GM19455 (cell line): ENCODE results near the gene TRPC4AP.

Source experiments
- ATAC-seq: cut with Tn5 transposase; IDR thresholded peaks from one replicate; pipeline ENCODE4 v1.9.1; 2021; ENCODE audit not compliant: unreplicated experiment

Gene TRPC4AP

GRCh38 chr20:34990231-34990630 lies 102.4 kb downstream of the TRPC4AP start:
- no peak for ATAC-seq

GRCh38 chr20:34989670-34990069 lies 102.9 kb downstream of the TRPC4AP start:
- ATAC-seq, result no peak

GRCh38 chr20:34989118-34989517 lies 103.5 kb downstream of the TRPC4AP start:
- ATAC-seq, result no peak

GRCh38 chr20:34988191-34988540 lies 104.4 kb downstream of the TRPC4AP start:
- ATAC-seq, result no peak

- no peak for ATAC-seq
Measured at GRCh38 chr20:34987288-34988190, 105.1 kb downstream of the TRPC4AP start.

GRCh38 chr20:34986311-34987287 lies 106.0 kb downstream of the TRPC4AP start:
- no peak for ATAC-seq

- no peak for ATAC-seq
Measured at GRCh38 chr20:34985461-34986310, 106.9 kb downstream of the TRPC4AP start.

- no peak for ATAC-seq
Measured at GRCh38 chr20:34984756-34985261, 107.8 kb downstream of the TRPC4AP start.

GRCh38 chr20:34983995-34984735 lies 108.4 kb downstream of the TRPC4AP start:
- ATAC-seq, result no peak

GRCh38 chr20:34983089-34983820 lies 109.4 kb downstream of the TRPC4AP start:
- ATAC-seq, result no peak

- ATAC-seq, result no peak
Measured at GRCh38 chr20:34982270-34983088, 110.1 kb downstream of the TRPC4AP start.

- no peak for ATAC-seq
Measured at GRCh38 chr20:34980543-34981233, 111.9 kb downstream of the TRPC4AP start.

GRCh38 chr20:34979366-34980153 lies 113.0 kb downstream of the TRPC4AP start:
- ATAC-seq, result no peak

- ATAC-seq, result no peak
Measured at GRCh38 chr20:34978092-34978744, 114.4 kb downstream of the TRPC4AP start.

GRCh38 chr20:34977365-34978091 lies 115.1 kb downstream of the TRPC4AP start:
- ATAC-seq, result no peak

GRCh38 chr20:34976286-34976685 lies 116.3 kb downstream of the TRPC4AP start:
- no peak for ATAC-seq
